Measurements from ENCODE around the gene POPDC3. TPM values are rescaled to one million over a fixed set of nuclear protein-coding genes. Genes with fewer than 3 reads are reported as not detected.

Gene POPDC3
- total RNA-seq, 1 donor from 2014 or later: 10.9 TPM

- Mint-ChIP-seq H3K4me3 (ENCODE audit: unreplicated experiment) (no peak overlapping the region), H3K9me3 (ENCODE audit: unreplicated experiment) (no peaks in the 10 kb centered on the region), H3K36me3 (ENCODE audit: unreplicated experiment) (no peaks in the 10 kb centered on the region), H3K27me3 (ENCODE audit: unreplicated experiment) (no peaks in the 10 kb centered on the region), H3K27ac (ENCODE audit: unreplicated experiment) (no peak overlapping the region), H3K4me1 (ENCODE audit: low read depth, unreplicated experiment) (no peaks in the 10 kb centered on the region)
- DNase-seq: no peak
- TF ChIP-seq, protein P1, sequence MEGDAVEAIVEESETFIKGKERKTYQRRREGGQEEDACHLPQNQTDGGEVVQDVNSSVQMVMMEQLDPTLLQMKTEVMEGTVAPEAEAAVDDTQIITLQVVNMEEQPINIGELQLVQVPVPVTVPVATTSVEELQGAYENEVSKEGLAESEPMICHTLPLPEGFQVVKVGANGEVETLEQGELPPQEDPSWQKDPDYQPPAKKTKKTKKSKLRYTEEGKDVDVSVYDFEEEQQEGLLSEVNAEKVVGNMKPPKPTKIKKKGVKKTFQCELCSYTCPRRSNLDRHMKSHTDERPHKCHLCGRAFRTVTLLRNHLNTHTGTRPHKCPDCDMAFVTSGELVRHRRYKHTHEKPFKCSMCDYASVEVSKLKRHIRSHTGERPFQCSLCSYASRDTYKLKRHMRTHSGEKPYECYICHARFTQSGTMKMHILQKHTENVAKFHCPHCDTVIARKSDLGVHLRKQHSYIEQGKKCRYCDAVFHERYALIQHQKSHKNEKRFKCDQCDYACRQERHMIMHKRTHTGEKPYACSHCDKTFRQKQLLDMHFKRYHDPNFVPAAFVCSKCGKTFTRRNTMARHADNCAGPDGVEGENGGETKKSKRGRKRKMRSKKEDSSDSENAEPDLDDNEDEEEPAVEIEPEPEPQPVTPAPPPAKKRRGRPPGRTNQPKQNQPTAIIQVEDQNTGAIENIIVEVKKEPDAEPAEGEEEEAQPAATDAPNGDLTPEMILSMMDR (IDR thresholded peaks at IDR 0.05; ENCODE audit: partially characterized antibody, unreplicated experiment): no peak
Measured at GRCh38 chr6:105191351-105191750, 11.5 kb upstream of the POPDC3 start.

GRCh38 chr6:105189026-105189820 is 9.4 kb upstream of the POPDC3 start:
- DNase-seq: no peak
- Mint-ChIP-seq H3K27me3 (ENCODE audit: unreplicated experiment) (no peaks in the 10 kb centered on the region), H3K27ac (ENCODE audit: unreplicated experiment) (no peak overlapping the region), H3K4me3 (ENCODE audit: unreplicated experiment) (no peak overlapping the region), H3K36me3 (ENCODE audit: unreplicated experiment) (no peaks in the 10 kb centered on the region), H3K9me3 (ENCODE audit: unreplicated experiment) (no peaks in the 10 kb centered on the region), H3K4me1 (ENCODE audit: low read depth, unreplicated experiment) (no peaks in the 10 kb centered on the region)
- TF ChIP-seq, protein P1 (IDR thresholded peaks at IDR 0.05; ENCODE audit: partially characterized antibody, unreplicated experiment): no peak

DNA sequence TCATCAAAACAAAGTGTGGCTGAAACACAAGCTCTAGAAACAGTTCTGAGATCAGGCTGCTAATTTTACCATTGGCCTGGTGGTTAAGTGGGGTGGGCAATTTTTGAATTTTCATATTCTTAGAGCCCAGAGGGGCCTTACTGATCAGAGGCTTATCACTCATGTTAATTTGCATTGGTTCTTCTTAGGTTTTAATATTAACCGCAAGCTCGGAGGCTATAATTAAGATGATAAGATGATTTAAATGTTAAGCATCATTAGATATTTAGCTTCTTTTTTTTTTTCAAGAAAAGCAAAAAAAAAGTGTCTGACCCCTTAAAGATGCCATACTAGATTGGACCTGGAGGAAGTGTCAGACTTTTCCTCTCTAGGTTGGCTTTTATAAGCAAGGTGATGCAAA is 8.4 kb upstream of the POPDC3 start:
- Mint-ChIP-seq H3K4me1 (ENCODE audit: low read depth, unreplicated experiment) (no peaks in the 10 kb centered on the region), H3K4me3 (ENCODE audit: unreplicated experiment) (no peak overlapping the region), H3K9me3 (ENCODE audit: unreplicated experiment) (no peaks in the 10 kb centered on the region), H3K36me3 (ENCODE audit: unreplicated experiment) (no peaks in the 10 kb centered on the region), H3K27me3 (ENCODE audit: unreplicated experiment) (no peaks in the 10 kb centered on the region), H3K27ac (ENCODE audit: unreplicated experiment) (no peak overlapping the region)
- no peak for DNase-seq
- TF ChIP-seq, protein P1 (IDR thresholded peaks at IDR 0.05; ENCODE audit: partially characterized antibody, unreplicated experiment): no peak

GRCh38 chr6:105186576-105186975 is 6.8 kb upstream of the POPDC3 start:
- Mint-ChIP-seq H3K4me1 (ENCODE audit: low read depth, unreplicated experiment) (no peaks in the 10 kb centered on the region), H3K4me3 (ENCODE audit: unreplicated experiment) (no peak overlapping the region), H3K36me3 (ENCODE audit: unreplicated experiment) (no peaks in the 10 kb centered on the region), H3K27ac (ENCODE audit: unreplicated experiment) (no peak overlapping the region), H3K9me3 (ENCODE audit: unreplicated experiment) (no peaks in the 10 kb centered on the region), H3K27me3 (ENCODE audit: unreplicated experiment) (no peaks in the 10 kb centered on the region)
- TF ChIP-seq, protein P1 (IDR thresholded peaks at IDR 0.05; ENCODE audit: partially characterized antibody, unreplicated experiment): no peak
- DNase-seq: no peak

- peaks cover 3% of the 10 kb centered on the region for H3K9me3 Mint-ChIP-seq (ENCODE audit: unreplicated experiment)
- TF ChIP-seq, protein P1 (IDR thresholded peaks at IDR 0.05; ENCODE audit: partially characterized antibody, unreplicated experiment): no peak
- peaks cover 2% of the 10 kb centered on the region for H3K27me3 Mint-ChIP-seq (ENCODE audit: unreplicated experiment)
- no peak for DNase-seq
- no peaks in the 10 kb centered on the region for H3K4me1 Mint-ChIP-seq (ENCODE audit: low read depth, unreplicated experiment)
- H3K4me3 Mint-ChIP-seq (ENCODE audit: unreplicated experiment): no peak overlapping the region
- H3K27ac Mint-ChIP-seq (ENCODE audit: unreplicated experiment): no peak overlapping the region
- no peaks in the 10 kb centered on the region for H3K36me3 Mint-ChIP-seq (ENCODE audit: unreplicated experiment)
Measured at GRCh38 chr6:105184921-105185320, 5.1 kb upstream of the POPDC3 start.

Measured in glutamatergic neuron (in vitro differentiated cells).